22Rv1 (cell line): ENCODE results near the gene CAMK2N1.

ENCODE experiments used
- CTCF ChIP-seq: fragments of 450-650 bp; IDR thresholded peaks from 2 replicates; pipeline ENCODE4 v1.5.1; 2017; ENCODE audit warnings: mild to moderate bottlenecking
- ZFX ChIP-seq: fragments of 450-650 bp; IDR thresholded peaks from 2 replicates; pipeline ENCODE4 v1.6.1; 2017; ENCODE audit warnings: antibody characterized with exemption, borderline replicate concordance

GRCh38 chr1:20499718-20500117, 13.7 kb upstream of the CAMK2N1 start:
- TF ChIP-seq CTCF, result no peak
- TF ChIP-seq ZFX, result no peak
